IMR-90 (cell line): ENCODE measurements around the gene EPM2AIP1.

Experiments used
- CEBPB ChIP-seq: IDR thresholded peaks from 2 replicates; pipeline ENCODE4 v1.6.1; 2012; ENCODE audit warnings: low read depth, low read length, improper control_type of control experiment
- CTCF ChIP-seq: conservative IDR thresholded peaks from 2 replicates; pipeline ENCODE4 v1.5.1; 2012; ENCODE audit warnings: mild to moderate bottlenecking, low read depth, low read length, improper control_type of control experiment
- ELK1 ChIP-seq: fragments of 150-350 bp; IDR thresholded peaks from 2 replicates; pipeline ENCODE4 v1.6.1; 2016; ENCODE audit warnings: low read depth, mild to moderate bottlenecking, low read length, moderate library complexity, borderline replicate concordance
- MAZ ChIP-seq: IDR thresholded peaks from 2 replicates; pipeline ENCODE4 v1.6.1; 2012; ENCODE audit warnings: low read depth, mild to moderate bottlenecking, low read length, improper control_type of control experiment, moderate library complexity, borderline replicate concordance
- POLR2A ChIP-seq: IDR thresholded peaks from 2 replicates; pipeline ENCODE4 v1.6.1; 2012; ENCODE audit warnings: mild to moderate bottlenecking, low read depth, low read length
- RAD21 ChIP-seq: IDR thresholded peaks from 2 replicates; pipeline ENCODE4 v1.6.1; 2012; ENCODE audit warnings: low read length, improper control_type of control experiment
- SMC3 ChIP-seq: fragments of 150-350 bp; IDR thresholded peaks from 2 replicates; pipeline ENCODE4 v1.6.1; 2016; ENCODE audit warnings: low read depth, mild to moderate bottlenecking, antibody characterized with exemption, low read length, moderate library complexity

DNA sequence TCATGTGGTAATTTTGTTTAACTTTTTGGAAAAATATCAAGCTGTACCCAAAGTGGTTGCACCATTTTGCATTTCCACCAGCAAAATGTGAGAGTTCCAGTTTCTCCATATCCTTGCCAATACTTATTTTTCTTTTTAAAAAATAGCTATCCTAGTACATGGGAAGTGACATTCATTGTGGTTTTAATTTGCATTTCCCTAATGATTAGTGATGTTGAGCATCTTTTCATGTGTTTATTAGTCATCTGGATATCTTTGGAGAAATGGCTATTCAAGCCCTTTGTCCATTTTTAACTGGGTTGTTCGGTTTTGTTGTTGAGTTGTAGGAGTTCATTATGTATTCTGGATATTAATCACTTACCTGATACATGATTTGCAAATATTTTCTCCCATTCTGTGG is 28.6 kb downstream of the EPM2AIP1 start:
- TF ChIP-seq CTCF (no peak), CEBPB (no peak), POLR2A (no peak), ELK1 (no peak), RAD21 (no peak), SMC3 (no peak), MAZ (no peak)
